Fibroblast of lung (primary cell): ENCODE results near the gene TBXAS1. TPM values are rescaled to one million over a fixed set of nuclear protein-coding genes. Genes with fewer than 3 reads are reported as not detected.

Source experiments
- DNase-seq, 2 donors: peaks; one replicate each; pipeline versions ENCODE4 v3.0.0 to v3.0.0-alpha.2; 2010; ENCODE audit warnings: low read depth in 2 of 2
- H2AFZ ChIP-seq: 2 replicates; pipeline ENCODE4 v1.5.1; 2012; ENCODE audit warnings: low read length, control low read depth, inconsistent platforms
- H3K27ac ChIP-seq: 2 replicates; pipeline ENCODE4 v1.5.1; 2011; ENCODE audit warnings: low read length, control low read depth; ENCODE audit not compliant: insufficient read depth
- H3K27me3 ChIP-seq: 2 replicates; pipeline ENCODE4 v1.5.1; 2011; ENCODE audit warnings: mild to moderate bottlenecking, low read length; ENCODE audit not compliant: control insufficient read depth, insufficient read depth
- H3K36me3 ChIP-seq: 2 replicates; pipeline ENCODE4 v1.5.1; 2011; ENCODE audit warnings: low read length; ENCODE audit not compliant: control insufficient read depth, insufficient read depth
- H3K4me1 ChIP-seq: 2 replicates; pipeline ENCODE4 v1.5.1; 2011; ENCODE audit warnings: low read length; ENCODE audit not compliant: control insufficient read depth, insufficient read depth; ENCODE audit errors: extremely low read depth
- H3K4me2 ChIP-seq: 2 replicates; pipeline ENCODE4 v1.5.1; 2011; ENCODE audit warnings: low read length, control low read depth; ENCODE audit not compliant: insufficient read depth; ENCODE audit errors: extremely low read depth
- H3K4me3 ChIP-seq, 4 experiments: fragments of 200-600 bp in 1 of 4; sonication (generic) in 1 of 4; replicated peaks in 1 of 4; 2 replicates each; pipeline ENCODE4 v1.5.1; 2011 to 2016; ENCODE audit warnings: low read length in 4 of 4, low read depth in 3 of 4, mild to moderate bottlenecking in 3 of 4, control low read depth in 2 of 4, inconsistent platforms in 1 of 4, mixed read lengths in 1 of 4; ENCODE audit not compliant: insufficient read depth in 1 of 4; ENCODE audit errors: control extremely low read depth in 1 of 4
- H3K79me2 ChIP-seq: 2 replicates; pipeline ENCODE4 v1.5.1; 2012; ENCODE audit warnings: mild to moderate bottlenecking, low read length, inconsistent platforms; ENCODE audit not compliant: control insufficient read depth, insufficient read depth
- H3K9ac ChIP-seq: 2 replicates; pipeline ENCODE4 v1.5.1; 2011; ENCODE audit warnings: mild to moderate bottlenecking, low read length, control low read depth; ENCODE audit not compliant: insufficient read depth
- H3K9me3 ChIP-seq: 2 replicates; pipeline ENCODE4 v1.5.1; 2012; ENCODE audit warnings: low read depth, low read length; ENCODE audit not compliant: control insufficient read depth, insufficient read depth
- H4K20me1 ChIP-seq: 2 replicates; pipeline ENCODE4 v1.5.1; 2011; ENCODE audit warnings: low read length; ENCODE audit not compliant: control insufficient read depth, insufficient read depth; ENCODE audit errors: extremely low read depth
- CTCF ChIP-seq, 2 donors: IDR thresholded peaks in 1 of 2; conservative IDR thresholded peaks in 1 of 2; 1 replicate in 1 of 2; 2 replicates in 1 of 2; pipeline ENCODE4 v1.5.1; 2011 to 2012; ENCODE audit warnings: low read length in 2 of 2, control low read depth in 1 of 2, inconsistent platforms in 1 of 2, low read depth in 1 of 2, mild to moderate bottlenecking in 1 of 2
- EZH2 ChIP-seq: IDR thresholded peaks from 2 replicates; pipeline ENCODE4 v1.5.1; 2012; ENCODE audit warnings: low read length, control low read depth, mild to moderate bottlenecking; ENCODE audit errors: missing control alignments
- polyA plus RNA-seq, 2 donors: library from polyadenylated mRNA; depleted of rRNA in 1 of 2; stranded (reverse) in 1 of 2; unstranded in 1 of 2; fragments of >200 nt; gene quantifications; 2 replicates each; pipeline ENCODE4 v1.2.1, GENCODE V29; 2011 to 2012; ENCODE audit warnings: missing spikeins in 1 of 2
- total RNA-seq: library from RNA; depleted of rRNA; stranded (reverse); fragments of >200 nt; gene quantifications from 2 replicates; pipeline ENCODE4 v1.2.1, GENCODE V29; 2014

Gene TBXAS1
- total and polyA plus RNA-seq, 2 donors (not counting 1 experiment from before 2014, with no cell fraction given) = 1.5 to 2.1 TPM

GRCh38 chr7:140035400-140036223, 206.5 kb downstream of the TBXAS1 start:
- H3K27ac ChIP-seq = no peak overlapping the region

GRCh38 chr7:140036224-140036962, 207.3 kb downstream of the TBXAS1 start:
- no peak overlapping the region for H3K4me2 ChIP-seq
- H3K27ac ChIP-seq = no peak overlapping the region
- no peaks in the 10 kb centered on the region for H3K27me3 ChIP-seq
- no peak overlapping the region for H2AFZ ChIP-seq
- no peaks in the 10 kb centered on the region for H3K79me2 ChIP-seq
- DNase-seq = peak in 1 of 2 donors; percentile 50
- H3K4me1 ChIP-seq = peaks cover 4% of the 10 kb centered on the region
- H3K4me3 ChIP-seq = no peak overlapping the region
- no peaks in the 10 kb centered on the region for H3K9me3 ChIP-seq
- H3K36me3 ChIP-seq = peaks cover 9% of the 10 kb centered on the region
- no peaks in the 10 kb centered on the region for H4K20me1 ChIP-seq
- TF ChIP-seq EZH2 (no peak), CTCF (conservative IDR thresholded peaks at IDR 0.05 in 1 of 2, IDR thresholded peaks at IDR 0.05 in 1 of 2; ENCODE audit: low read depth in 1 of 2, low read length in 2 of 2) (no peak)
- no peak overlapping the region for H3K9ac ChIP-seq

More at GRCh38 chr7:140035400-140036223, 206.5 kb downstream of the TBXAS1 start:
- DNase-seq = peak; percentile 42 to 75
- H2AFZ ChIP-seq = no peak overlapping the region
- H3K79me2 ChIP-seq = no peaks in the 10 kb centered on the region
- no peaks in the 10 kb centered on the region for H4K20me1 ChIP-seq
- no peaks in the 10 kb centered on the region for H3K27me3 ChIP-seq
- H3K4me3 ChIP-seq = no peak overlapping the region
- H3K9me3 ChIP-seq = no peaks in the 10 kb centered on the region
- no peak overlapping the region for H3K4me2 ChIP-seq
- H3K4me1 ChIP-seq = peaks cover 4% of the 10 kb centered on the region
- no peak overlapping the region for H3K9ac ChIP-seq
- TF ChIP-seq EZH2 (no peak), CTCF (conservative IDR thresholded peaks at IDR 0.05 in 1 of 2, IDR thresholded peaks at IDR 0.05 in 1 of 2; ENCODE audit: low read depth in 1 of 2, low read length in 2 of 2) (no peak)
- peaks cover 9% of the 10 kb centered on the region for H3K36me3 ChIP-seq

GRCh38 chr7:140039066-140039465, 210.0 kb downstream of the TBXAS1 start:
- H3K9ac ChIP-seq = no peak overlapping the region
- no peaks in the 10 kb centered on the region for H4K20me1 ChIP-seq
- no peak for DNase-seq
- H2AFZ ChIP-seq = no peak overlapping the region
- no peaks in the 10 kb centered on the region for H3K27me3 ChIP-seq
- peaks cover 4% of the 10 kb centered on the region for H3K4me1 ChIP-seq
- no peak overlapping the region for H3K4me3 ChIP-seq
- peaks cover 10% of the 10 kb centered on the region for H3K36me3 ChIP-seq
- H3K79me2 ChIP-seq = no peaks in the 10 kb centered on the region
- H3K27ac ChIP-seq = no peak overlapping the region
- H3K4me2 ChIP-seq = no peak overlapping the region
- no peaks in the 10 kb centered on the region for H3K9me3 ChIP-seq
- TF ChIP-seq CTCF (conservative IDR thresholded peaks at IDR 0.05 in 1 of 2, IDR thresholded peaks at IDR 0.05 in 1 of 2; ENCODE audit: low read depth in 1 of 2, low read length in 2 of 2) = no peak
